Measurements from ENCODE around the gene SCAMP4. TPM values are rescaled to one million over a fixed set of nuclear protein-coding genes. Genes with fewer than 3 reads are reported as not detected.

Gene SCAMP4
- total and polyA plus RNA-seq, 2 of the 13 experiments (the other 11 are each of a cell fraction or from before 2014, with no cell fraction given): 10.7 to 13.7 TPM

DNA sequence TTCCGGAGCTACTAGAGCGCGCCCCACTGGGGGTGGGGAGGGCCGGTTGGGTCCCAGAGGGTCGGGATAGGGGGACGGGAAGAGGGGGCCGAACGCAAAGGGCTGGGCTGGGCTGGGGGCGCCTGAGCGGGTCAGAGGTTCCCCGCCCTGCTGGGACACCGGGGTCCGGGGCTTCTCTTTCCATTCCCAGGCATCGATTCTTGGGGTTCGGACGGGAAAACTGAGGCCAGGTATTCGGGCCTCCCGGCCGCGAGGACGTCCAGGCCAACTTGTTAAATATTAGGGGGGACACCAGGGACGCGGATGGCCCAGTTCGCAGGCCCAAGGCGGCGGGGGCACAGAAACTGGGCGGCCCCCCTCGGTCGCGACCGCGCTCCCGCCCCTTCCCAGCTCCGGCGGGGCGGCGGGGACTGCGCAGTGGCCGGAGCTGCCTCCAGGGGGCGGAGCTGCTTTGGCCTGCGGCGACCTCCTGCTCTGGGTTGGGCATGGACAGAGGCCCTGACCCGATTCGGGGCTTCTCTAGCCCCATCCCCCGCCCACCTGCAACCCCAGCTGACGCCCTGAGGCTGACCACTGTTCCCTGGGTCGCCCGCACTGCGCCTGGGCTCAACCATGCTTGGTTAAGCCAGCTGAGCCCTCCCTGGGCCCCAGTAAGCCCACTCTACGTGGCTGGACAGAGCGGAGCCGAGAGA lies 40.6 kb upstream of the SCAMP4 start (continued):
- TF ChIP-seq ZNF138 (CRISPR knock-in tag; IDR thresholded peaks at IDR 0.05; ENCODE audit: low read depth) (no peak), ZNF337 (CRISPR knock-in tag; IDR thresholded peaks at IDR 0.05; ENCODE audit: borderline replicate concordance, low read depth) (no peak), ZNF788 (CRISPR knock-in tag; IDR thresholded peaks at IDR 0.05; ENCODE audit: borderline replicate concordance) (peak; percentile 69; the same call in 1 of the 2 replicates), TBP (CRISPR knock-in tag; IDR thresholded peaks at IDR 0.05) (no peak), SRSF1 (optimal IDR thresholded peaks at IDR 0.05; ENCODE audit: low read depth, low read length) (no peak), TBX3 (IDR thresholded peaks at IDR 0.05; ENCODE audit: borderline replicate concordance) (no peak), ZNF703 (CRISPR knock-in tag; IDR thresholded peaks at IDR 0.05; ENCODE audit: borderline replicate concordance) (no peak), MBD4 (IDR thresholded peaks at IDR 0.05; ENCODE audit: borderline replicate concordance, low read length) (no peak), ZNF557 (CRISPR knock-in tag; IDR thresholded peaks at IDR 0.05) (no peak), ZNF816 (CRISPR knock-in tag; IDR thresholded peaks at IDR 0.05; ENCODE audit: borderline replicate concordance) (no peak), GPN1 (CRISPR knock-in tag; IDR thresholded peaks at IDR 0.05; ENCODE audit: borderline replicate concordance) (no peak), CAMTA2 (CRISPR knock-in tag; IDR thresholded peaks at IDR 0.05; ENCODE audit: borderline replicate concordance) (no peak), NFATC3 (CRISPR knock-in tag; IDR thresholded peaks at IDR 0.05) (no peak), ZNF296 (CRISPR knock-in tag; conservative IDR thresholded peaks at IDR 0.05) (no peak), ZSCAN21 (CRISPR knock-in tag; IDR thresholded peaks at IDR 0.05; ENCODE audit: borderline replicate concordance) (no peak), JUND (CRISPR knock-in tag; IDR thresholded peaks at IDR 0.05) (no peak), ZNF30 (CRISPR knock-in tag; IDR thresholded peaks at IDR 0.05) (0 out of 2 replicates have a peak, but pooled peaks have one; percentile 64), ZNF761 (CRISPR knock-in tag; conservative IDR thresholded peaks at IDR 0.05) (no peak), ZNF790 (CRISPR knock-in tag; IDR thresholded peaks at IDR 0.05; ENCODE audit: borderline replicate concordance) (no peak), SUZ12 (IDR thresholded peaks at IDR 0.05; ENCODE audit: low read depth, low read length) (no peak)
- TF ChIP-seq, protein P1, sequence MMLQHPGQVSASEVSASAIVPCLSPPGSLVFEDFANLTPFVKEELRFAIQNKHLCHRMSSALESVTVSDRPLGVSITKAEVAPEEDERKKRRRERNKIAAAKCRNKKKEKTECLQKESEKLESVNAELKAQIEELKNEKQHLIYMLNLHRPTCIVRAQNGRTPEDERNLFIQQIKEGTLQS (CRISPR knock-in tag; IDR thresholded peaks at IDR 0.05): no peak
- TF ChIP-seq, protein P2, sequence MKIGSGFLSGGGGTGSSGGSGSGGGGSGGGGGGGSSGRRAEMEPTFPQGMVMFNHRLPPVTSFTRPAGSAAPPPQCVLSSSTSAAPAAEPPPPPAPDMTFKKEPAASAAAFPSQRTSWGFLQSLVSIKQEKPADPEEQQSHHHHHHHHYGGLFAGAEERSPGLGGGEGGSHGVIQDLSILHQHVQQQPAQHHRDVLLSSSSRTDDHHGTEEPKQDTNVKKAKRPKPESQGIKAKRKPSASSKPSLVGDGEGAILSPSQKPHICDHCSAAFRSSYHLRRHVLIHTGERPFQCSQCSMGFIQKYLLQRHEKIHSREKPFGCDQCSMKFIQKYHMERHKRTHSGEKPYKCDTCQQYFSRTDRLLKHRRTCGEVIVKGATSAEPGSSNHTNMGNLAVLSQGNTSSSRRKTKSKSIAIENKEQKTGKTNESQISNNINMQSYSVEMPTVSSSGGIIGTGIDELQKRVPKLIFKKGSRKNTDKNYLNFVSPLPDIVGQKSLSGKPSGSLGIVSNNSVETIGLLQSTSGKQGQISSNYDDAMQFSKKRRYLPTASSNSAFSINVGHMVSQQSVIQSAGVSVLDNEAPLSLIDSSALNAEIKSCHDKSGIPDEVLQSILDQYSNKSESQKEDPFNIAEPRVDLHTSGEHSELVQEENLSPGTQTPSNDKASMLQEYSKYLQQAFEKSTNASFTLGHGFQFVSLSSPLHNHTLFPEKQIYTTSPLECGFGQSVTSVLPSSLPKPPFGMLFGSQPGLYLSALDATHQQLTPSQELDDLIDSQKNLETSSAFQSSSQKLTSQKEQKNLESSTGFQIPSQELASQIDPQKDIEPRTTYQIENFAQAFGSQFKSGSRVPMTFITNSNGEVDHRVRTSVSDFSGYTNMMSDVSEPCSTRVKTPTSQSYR (CRISPR knock-in tag; IDR thresholded peaks at IDR 0.05; ENCODE audit: borderline replicate concordance): 0 out of 2 replicates have a peak, but pooled peaks have one; percentile 39
- TF ChIP-seq, protein P3, sequence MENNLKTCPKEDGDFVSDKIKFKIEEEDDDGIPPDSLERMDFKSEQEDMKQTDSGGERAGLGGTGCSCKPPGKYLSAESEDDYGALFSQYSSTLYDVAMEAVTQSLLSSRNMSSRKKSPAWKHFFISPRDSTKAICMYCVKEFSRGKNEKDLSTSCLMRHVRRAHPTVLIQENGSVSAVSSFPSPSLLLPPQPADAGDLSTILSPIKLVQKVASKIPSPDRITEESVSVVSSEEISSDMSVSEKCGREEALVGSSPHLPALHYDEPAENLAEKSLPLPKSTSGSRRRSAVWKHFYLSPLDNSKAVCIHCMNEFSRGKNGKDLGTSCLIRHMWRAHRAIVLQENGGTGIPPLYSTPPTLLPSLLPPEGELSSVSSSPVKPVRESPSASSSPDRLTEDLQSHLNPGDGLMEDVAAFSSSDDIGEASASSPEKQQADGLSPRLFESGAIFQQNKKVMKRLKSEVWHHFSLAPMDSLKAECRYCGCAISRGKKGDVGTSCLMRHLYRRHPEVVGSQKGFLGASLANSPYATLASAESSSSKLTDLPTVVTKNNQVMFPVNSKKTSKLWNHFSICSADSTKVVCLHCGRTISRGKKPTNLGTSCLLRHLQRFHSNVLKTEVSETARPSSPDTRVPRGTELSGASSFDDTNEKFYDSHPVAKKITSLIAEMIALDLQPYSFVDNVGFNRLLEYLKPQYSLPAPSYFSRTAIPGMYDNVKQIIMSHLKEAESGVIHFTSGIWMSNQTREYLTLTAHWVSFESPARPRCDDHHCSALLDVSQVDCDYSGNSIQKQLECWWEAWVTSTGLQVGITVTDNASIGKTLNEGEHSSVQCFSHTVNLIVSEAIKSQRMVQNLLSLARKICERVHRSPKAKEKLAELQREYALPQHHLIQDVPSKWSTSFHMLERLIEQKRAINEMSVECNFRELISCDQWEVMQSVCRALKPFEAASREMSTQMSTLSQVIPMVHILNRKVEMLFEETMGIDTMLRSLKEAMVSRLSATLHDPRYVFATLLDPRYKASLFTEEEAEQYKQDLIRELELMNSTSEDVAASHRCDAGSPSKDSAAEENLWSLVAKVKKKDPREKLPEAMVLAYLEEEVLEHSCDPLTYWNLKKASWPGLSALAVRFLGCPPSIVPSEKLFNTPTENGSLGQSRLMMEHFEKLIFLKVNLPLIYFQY (CRISPR knock-in tag; IDR thresholded peaks at IDR 0.05; ENCODE audit: borderline replicate concordance): peak; percentile 90

All from HepG2 (cell line).